Ovary (tissue), 3 donors: ENCODE data around the gene CEP20.

Experiments
- CTCF ChIP-seq, 3 donors: fragments of 450-650 bp in 2 of 3; fragments of 200-600 bp in 1 of 3; IDR thresholded peaks; one replicate each; pipeline versions ENCODE4 v1.5.1 to v1.8.0; 2016 to 2022; ENCODE audit warnings: antibody characterized with exemption in 3 of 3, mild to moderate bottlenecking in 1 of 3
- EP300 ChIP-seq: sonication (generic); formaldehyde crosslinking; IDR thresholded peaks from one replicate; pipeline ENCODE4 v1.6.1; 2017; ENCODE audit warnings: antibody characterized with exemption
- POLR2A ChIP-seq: fragments of 450-650 bp; IDR thresholded peaks from one replicate; pipeline ENCODE4 v1.6.1; 2017; ENCODE audit warnings: antibody characterized with exemption, mild to moderate bottlenecking, moderate library complexity
- donor health status: DM: no; HTN: no; CAD: no.

- TF ChIP-seq POLR2A (no peak), CTCF (IDR thresholded peaks at IDR 0.05) (no peak), EP300 (no peak)
Measured at GRCh38 chr16:15847611-15848175, 40.7 kb downstream of the CEP20 start.
